OCI-LY7 (cell line): ENCODE results near the gene TMEM190.

Source experiments
- EZH2phosphoT487 ChIP-seq: fragments of 200-600 bp; sonication (generic); IDR thresholded peaks from 2 replicates; pipeline ENCODE4 v1.6.1; 2018; ENCODE audit warnings: low read depth, borderline replicate concordance, mild to moderate bottlenecking, mixed run types, antibody characterized with exemption, low read length, moderate library complexity, mixed read lengths
- TF ChIP-seq, protein P1 (sequence below): fragments of 200-600 bp; sonication (generic); conservative IDR thresholded peaks from 2 replicates; pipeline ENCODE4 v1.5.1; 2014; ENCODE audit warnings: mild to moderate bottlenecking, antibody characterized with exemption, low read length, moderate library complexity, mixed read lengths

- TF ChIP-seq, protein P1, sequence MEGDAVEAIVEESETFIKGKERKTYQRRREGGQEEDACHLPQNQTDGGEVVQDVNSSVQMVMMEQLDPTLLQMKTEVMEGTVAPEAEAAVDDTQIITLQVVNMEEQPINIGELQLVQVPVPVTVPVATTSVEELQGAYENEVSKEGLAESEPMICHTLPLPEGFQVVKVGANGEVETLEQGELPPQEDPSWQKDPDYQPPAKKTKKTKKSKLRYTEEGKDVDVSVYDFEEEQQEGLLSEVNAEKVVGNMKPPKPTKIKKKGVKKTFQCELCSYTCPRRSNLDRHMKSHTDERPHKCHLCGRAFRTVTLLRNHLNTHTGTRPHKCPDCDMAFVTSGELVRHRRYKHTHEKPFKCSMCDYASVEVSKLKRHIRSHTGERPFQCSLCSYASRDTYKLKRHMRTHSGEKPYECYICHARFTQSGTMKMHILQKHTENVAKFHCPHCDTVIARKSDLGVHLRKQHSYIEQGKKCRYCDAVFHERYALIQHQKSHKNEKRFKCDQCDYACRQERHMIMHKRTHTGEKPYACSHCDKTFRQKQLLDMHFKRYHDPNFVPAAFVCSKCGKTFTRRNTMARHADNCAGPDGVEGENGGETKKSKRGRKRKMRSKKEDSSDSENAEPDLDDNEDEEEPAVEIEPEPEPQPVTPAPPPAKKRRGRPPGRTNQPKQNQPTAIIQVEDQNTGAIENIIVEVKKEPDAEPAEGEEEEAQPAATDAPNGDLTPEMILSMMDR, result no peak
- no peak for TF ChIP-seq EZH2phosphoT487
Measured at GRCh38 chr19:55386493-55386971, 9.9 kb downstream of the TMEM190 start.
